SK-N-SH (cell line): ENCODE results near the gene TIE1. TPM values are rescaled to one million over a fixed set of nuclear protein-coding genes. Genes with fewer than 3 reads are reported as not detected.

Experiments used
- CTCF ChIA-PET: fragments of 300-600, 350-600 bp; formaldehyde crosslinking; extraction: SDS; loops from one replicate; lab custom pipeline; 2021; lab: Yijun Ruan, JAX
- POLR2A ChIA-PET: fragments of 350-600 bp; sonication (Branson Sonifier 250); formaldehyde crosslinking; extraction: SDS; loops from one replicate; lab custom pipeline; 2020; ENCODE audit warnings: antibody characterized with exemption, inconsistent platforms; lab: Yijun Ruan, JAX
- DNase-seq: peaks from one replicate; pipeline ENCODE4 v3.0.0; 2012
- H2AFZ ChIP-seq: fragments of 200-600 bp; sonication (generic); 2 replicates; pipeline ENCODE4 v1.8.1; 2016; ENCODE audit warnings: antibody characterized with exemption, mild to moderate bottlenecking, low read depth
- H3F3A ChIP-seq: fragments of 200-600 bp; sonication (generic); replicated peaks from 2 replicates; pipeline ENCODE3; 2016; ENCODE audit warnings: antibody characterized with exemption, mild to moderate bottlenecking; ENCODE audit not compliant: insufficient read depth
- H3K27ac ChIP-seq, 2 experiments: fragments of 200-500 bp in 1 of 2; fragments of 200-600 bp in 1 of 2; sonication (Bioruptor generic) in 1 of 2; sonication (generic), shearing (Covaris generic) in 1 of 2; 2 replicates each; pipeline versions ENCODE4 v1.5.1 to v1.6.1; 2014 to 2016; ENCODE audit warnings: low read depth in 2 of 2, inconsistent platforms in 1 of 2, low read length in 1 of 2, mild to moderate bottlenecking in 1 of 2, mixed read lengths in 1 of 2
- H3K27me3 ChIP-seq: fragments of 200-600 bp; sonication (generic), shearing (Covaris generic); 2 replicates; pipeline ENCODE4 v1.6.1; 2016; ENCODE audit warnings: mixed run types; ENCODE audit not compliant: insufficient read depth
- H3K36me3 ChIP-seq, 2 experiments: fragments of 200-500 bp in 1 of 2; fragments of 200-600 bp in 1 of 2; sonication (Bioruptor generic) in 1 of 2; sonication (generic) in 1 of 2; replicated peaks in 1 of 2; 2 replicates each; pipeline versions ENCODE3 to v1.5.1; 2014 to 2016; ENCODE audit warnings: low read length in 1 of 2, mild to moderate bottlenecking in 1 of 2; ENCODE audit not compliant: insufficient read depth in 2 of 2, control insufficient read depth in 1 of 2
- H3K4me1 ChIP-seq, 2 experiments: fragments of 200-500 bp in 1 of 2; fragments of 200-600 bp in 1 of 2; sonication (Bioruptor generic) in 1 of 2; sonication (generic), shearing (Covaris generic) in 1 of 2; 2 replicates each; pipeline versions ENCODE4 v1.5.1 to v1.6.1; 2014 to 2016; ENCODE audit warnings: low read depth in 1 of 2, low read length in 1 of 2, mixed run types in 1 of 2; ENCODE audit not compliant: insufficient read depth in 2 of 2, control insufficient read depth in 1 of 2
- H3K4me2 ChIP-seq: fragments of 200-600 bp; sonication (generic), shearing (Covaris generic); 2 replicates; pipeline ENCODE4 v1.6.1; 2017; ENCODE audit warnings: mixed run types
- H3K4me3 ChIP-seq, 2 experiments: fragments of 200-500 bp in 1 of 2; fragments of 200-600 bp in 1 of 2; sonication (Bioruptor generic) in 1 of 2; sonication (generic), shearing (Covaris generic) in 1 of 2; 2 replicates each; pipeline versions ENCODE4 v1.5.1 to v1.8.1; 2014 to 2016; ENCODE audit warnings: low read depth in 2 of 2, inconsistent platforms in 1 of 2, low read length in 1 of 2, mild to moderate bottlenecking in 1 of 2, mixed read lengths in 1 of 2, moderate library complexity in 1 of 2
- H3K79me2 ChIP-seq: fragments of 200-600 bp; sonication (generic); 2 replicates; pipeline ENCODE4 v1.8.1; 2017; ENCODE audit warnings: mild to moderate bottlenecking; ENCODE audit not compliant: insufficient read depth
- H3K9ac ChIP-seq: fragments of 200-600 bp; sonication (generic); 2 replicates; pipeline ENCODE4 v1.6.1; 2017; ENCODE audit warnings: mixed run types
- H3K9me2 ChIP-seq: fragments of 200-600 bp; sonication (generic); 2 replicates; pipeline ENCODE4 v1.6.1; 2017; ENCODE audit warnings: mixed run types
- H3K9me3 ChIP-seq: fragments of 200-600 bp; sonication (generic); 2 replicates; pipeline ENCODE4 v1.6.1; 2017; ENCODE audit warnings: mixed run types, mild to moderate bottlenecking, moderate library complexity
- H4K20me1 ChIP-seq: fragments of 200-600 bp; sonication (generic); 2 replicates; pipeline ENCODE4 v1.6.1; 2017; ENCODE audit warnings: mild to moderate bottlenecking, mixed run types; ENCODE audit not compliant: insufficient read depth
- ELF1 ChIP-seq: IDR thresholded peaks from 2 replicates; pipeline ENCODE4 v1.4.0; 2012
- EZH2phosphoT487 ChIP-seq: fragments of 200-600 bp; sonication (generic); IDR thresholded peaks from 2 replicates; pipeline ENCODE4 v1.6.1; 2017; ENCODE audit warnings: low read depth, mixed run types, mild to moderate bottlenecking, antibody characterized with exemption, moderate library complexity, borderline replicate concordance
- FOSL2 ChIP-seq: IDR thresholded peaks from 2 replicates; pipeline ENCODE4 v1.4.0; 2012; ENCODE audit warnings: low read depth, mild to moderate bottlenecking, moderate library complexity, borderline replicate concordance
- GATA2 ChIP-seq: sonication (generic); formaldehyde crosslinking; IDR thresholded peaks from 2 replicates; pipeline ENCODE4 v1.5.0; 2020; ENCODE audit warnings: mild to moderate bottlenecking, missing genetic modification reagents
- IRF3 ChIP-seq: fragments of 150-350 bp; IDR thresholded peaks from 2 replicates; pipeline ENCODE4 v1.6.1; 2016; ENCODE audit warnings: mild to moderate bottlenecking, low read depth, low read length
- MAX ChIP-seq: IDR thresholded peaks from 2 replicates; pipeline ENCODE4 v1.4.0; 2012; ENCODE audit warnings: low read depth
- MXI1 ChIP-seq: IDR thresholded peaks from 2 replicates; pipeline ENCODE4 v1.6.1; 2012; ENCODE audit warnings: mild to moderate bottlenecking, low read depth, low read length, improper control_type of control experiment
- NFIC ChIP-seq: IDR thresholded peaks from 2 replicates; pipeline ENCODE4 v1.4.0; 2012; ENCODE audit warnings: borderline replicate concordance
- PBX3 ChIP-seq: IDR thresholded peaks from 2 replicates; pipeline ENCODE4; 2012
- RAD21 ChIP-seq: IDR thresholded peaks from 2 replicates; pipeline ENCODE4 v1.6.1; 2012; ENCODE audit warnings: mild to moderate bottlenecking, low read length
- REST ChIP-seq: IDR thresholded peaks from 2 replicates; pipeline ENCODE4 v1.6.1; 2012; ENCODE audit warnings: mild to moderate bottlenecking, low read depth, low read length, moderate library complexity
- RXRA ChIP-seq: IDR thresholded peaks from 2 replicates; pipeline ENCODE4 v1.4.0; 2012; ENCODE audit warnings: low read depth, mild to moderate bottlenecking, borderline replicate concordance
- SIN3A ChIP-seq: IDR thresholded peaks from 2 replicates; pipeline ENCODE4 v1.6.1; 2012; ENCODE audit warnings: low read depth, mild to moderate bottlenecking, low read length, moderate library complexity, borderline replicate concordance
- TEAD4 ChIP-seq: IDR thresholded peaks from 2 replicates; pipeline ENCODE4 v1.4.0; 2012; ENCODE audit warnings: mild to moderate bottlenecking, borderline replicate concordance; ENCODE audit not compliant: insufficient read depth
- USF2 ChIP-seq: fragments of 150-350 bp; IDR thresholded peaks from 2 replicates; pipeline ENCODE4 v1.6.1; 2017; ENCODE audit warnings: antibody characterized with exemption, low read length, low read depth, borderline replicate concordance
- YY1 ChIP-seq: IDR thresholded peaks from 2 replicates; pipeline ENCODE4 v1.4.0; 2012; ENCODE audit warnings: low read depth, mild to moderate bottlenecking
- ZBTB33 ChIP-seq: IDR thresholded peaks from 2 replicates; pipeline ENCODE4 v1.4.0; 2012; ENCODE audit warnings: low read depth, borderline replicate concordance
- WGBS: methylation state at CpG from one replicate; pipeline ENCODE4 v1.1.6; 2017; ENCODE audit warnings: low lambda C conversion rate; 5-methylcytosine and 5-hydroxymethylcytosine counted together
- polyA plus RNA-seq, 3 experiments: library from polyadenylated mRNA; depleted of rRNA; stranded (reverse); fragments of >200 nt; gene quantifications; 2 replicates each; pipeline ENCODE4 v1.2.3, GENCODE V29; 2012

The TIE1 gene
- polyA plus RNA-seq, 1 of the 3 experiments (the other 2 are of a cell fraction) = 1.6 TPM

GRCh38 chr1:43319288-43319687 is 18.5 kb downstream of the TIE1 start:
- Histone ChIP-seq H3K9ac (no peak overlapping the region), H3K9me3 (no peaks in the 10 kb centered on the region), H2AFZ (no peak overlapping the region), H3K9me2 (no peaks in the 10 kb centered on the region), H3K27me3 (no peaks in the 10 kb centered on the region), H3K36me3 (no peaks in the 10 kb centered on the region), H4K20me1 (no peaks in the 10 kb centered on the region), H3K4me3 (no peak overlapping the region), H3K27ac (no peak overlapping the region), H3K4me1 (no peaks in the 10 kb centered on the region), H3F3A (no peaks in the 10 kb centered on the region), H3K79me2 (no peaks in the 10 kb centered on the region), H3K4me2 (no peak overlapping the region)
- no peak for TF ChIP-seq NFIC
- TF ChIP-seq RAD21 = no peak
- no peak for TF ChIP-seq REST
- TF ChIP-seq ELF1 = no peak
- no peak for TF ChIP-seq SIN3A
- TF ChIP-seq IRF3 = no peak
- TF ChIP-seq EZH2phosphoT487 = no peak
- TF ChIP-seq GATA2 (CRISPR knock-in tag) = no peak
- no peak for TF ChIP-seq ZBTB33
- no peak for TF ChIP-seq MAX
- TF ChIP-seq PBX3 = no peak
- TF ChIP-seq FOSL2 = no peak
- no peak for TF ChIP-seq MXI1
- no peak for TF ChIP-seq RXRA
- TF ChIP-seq TEAD4 = no peak
- no peak for TF ChIP-seq USF2
- TF ChIP-seq YY1 = no peak
- ChIA-PET CTCF (interaction anchor here (0.8 kb wide), 1 partner anchor 92 kb away, joined by 3 read pairs; no protein-coding TSS in a partner anchor), POLR2A (no interaction called here)
- 89% methylated on average over 3 of the region's 5 CpGs for WGBS
- no peak for DNase-seq
